HL-60 (cell line): Measurements from ENCODE around the gene POLR2L.

Experiments used
- CTCF ChIP-seq: IDR thresholded peaks from one replicate; pipeline ENCODE4 v1.5.1; 2011; ENCODE audit warnings: low read length, control low read depth, inconsistent platforms; ENCODE audit not compliant: insufficient read depth
- GABPA ChIP-seq: IDR thresholded peaks from 2 replicates; pipeline ENCODE4 v1.6.1; 2012; ENCODE audit warnings: low read depth
- POLR2AphosphoS5 ChIP-seq: IDR thresholded peaks from 2 replicates; pipeline ENCODE4 v1.6.1; 2012; ENCODE audit warnings: low read depth
- REST ChIP-seq: IDR thresholded peaks from 2 replicates; pipeline ENCODE4 v1.6.1; 2012; ENCODE audit warnings: low read depth; ENCODE audit not compliant: insufficient replicate concordance

- TF ChIP-seq CTCF (no peak), GABPA (no peak), REST (no peak), POLR2AphosphoS5 (no peak)
These were observed 29.3 kb downstream of the POLR2L start for GRCh38 chr11:813072-813455.
